ENCODE data around the gene BCR. TPM values are rescaled to one million over a fixed set of nuclear protein-coding genes. Genes with fewer than 3 reads are reported as not detected.

The BCR gene
- total RNA-seq, 1 donor, result 28.6 TPM

DNA sequence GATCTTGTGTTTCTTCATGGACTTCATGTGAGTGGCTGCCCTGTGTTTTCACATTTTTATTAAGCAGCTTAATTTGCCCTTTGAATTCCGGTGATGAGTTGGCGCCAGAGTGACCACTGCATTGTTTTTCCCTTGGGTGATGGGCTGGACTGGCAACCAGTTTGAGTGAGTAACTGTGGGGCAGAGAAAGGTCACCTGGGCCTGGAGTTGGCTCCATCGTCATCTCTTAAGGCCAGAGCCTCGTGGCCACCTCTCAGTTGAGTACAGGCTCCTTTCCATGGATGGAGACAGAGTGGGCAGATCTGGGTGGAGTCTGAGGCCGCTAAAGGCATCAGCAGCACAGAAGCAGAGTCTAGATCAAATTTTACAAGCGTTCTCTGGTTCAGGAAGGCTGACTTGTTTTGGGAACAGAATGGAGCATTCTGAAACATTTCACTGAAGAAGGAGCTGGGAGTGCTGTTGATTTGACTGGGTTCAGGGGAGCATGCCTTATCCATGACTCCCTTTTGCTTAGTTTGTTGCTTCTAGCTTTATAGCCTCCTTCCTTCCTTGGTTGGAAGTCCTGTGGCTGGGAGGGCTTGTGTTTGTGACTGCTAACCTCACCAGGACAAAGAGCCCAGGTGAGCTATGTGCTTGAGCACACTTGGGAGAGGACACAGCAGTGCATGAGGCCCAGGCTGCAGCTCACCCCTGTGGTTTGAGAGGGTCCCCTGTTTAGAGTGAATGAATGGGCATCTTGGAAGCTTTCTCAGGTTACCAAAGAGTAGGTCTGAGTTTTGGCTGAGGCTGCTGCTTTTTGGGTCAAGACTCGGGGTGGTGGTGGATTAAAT lies 7.8 kb downstream of the BCR start:
- Histone ChIP-seq H2AFZ (ENCODE audit: low read length) (peak overlapping the region; percentile 47), H4K20me1 (ENCODE audit: insufficient read depth, low read length) (peaks cover 68% of the 10 kb centered on the region), H3K36me3 (ENCODE audit: insufficient read depth, low read length) (no peaks in the 10 kb centered on the region), H3K4me2 (ENCODE audit: insufficient read depth, low read length) (peak overlapping the region; percentile 58), H3K9me3 (ENCODE audit: low read depth, low read length) (no peaks in the 10 kb centered on the region), H3K79me2 (ENCODE audit: insufficient read depth, low read length) (peaks cover 91% of the 10 kb centered on the region), H3K27me3 (ENCODE audit: insufficient read depth, low read length) (no peaks in the 10 kb centered on the region), H3K4me1 (ENCODE audit: insufficient read depth, low read length) (peaks cover 24% of the 10 kb centered on the region), H3K4me3 (ENCODE audit: insufficient read depth, low read length) (no peak overlapping the region), H3K27ac (ENCODE audit: low read depth, low read length) (peak overlapping the region; percentile 72)
- peak; percentile 87 for DNase-seq (ENCODE audit: insufficient read length, low spot score, missing footprints)
- TF ChIP-seq, protein P1, sequence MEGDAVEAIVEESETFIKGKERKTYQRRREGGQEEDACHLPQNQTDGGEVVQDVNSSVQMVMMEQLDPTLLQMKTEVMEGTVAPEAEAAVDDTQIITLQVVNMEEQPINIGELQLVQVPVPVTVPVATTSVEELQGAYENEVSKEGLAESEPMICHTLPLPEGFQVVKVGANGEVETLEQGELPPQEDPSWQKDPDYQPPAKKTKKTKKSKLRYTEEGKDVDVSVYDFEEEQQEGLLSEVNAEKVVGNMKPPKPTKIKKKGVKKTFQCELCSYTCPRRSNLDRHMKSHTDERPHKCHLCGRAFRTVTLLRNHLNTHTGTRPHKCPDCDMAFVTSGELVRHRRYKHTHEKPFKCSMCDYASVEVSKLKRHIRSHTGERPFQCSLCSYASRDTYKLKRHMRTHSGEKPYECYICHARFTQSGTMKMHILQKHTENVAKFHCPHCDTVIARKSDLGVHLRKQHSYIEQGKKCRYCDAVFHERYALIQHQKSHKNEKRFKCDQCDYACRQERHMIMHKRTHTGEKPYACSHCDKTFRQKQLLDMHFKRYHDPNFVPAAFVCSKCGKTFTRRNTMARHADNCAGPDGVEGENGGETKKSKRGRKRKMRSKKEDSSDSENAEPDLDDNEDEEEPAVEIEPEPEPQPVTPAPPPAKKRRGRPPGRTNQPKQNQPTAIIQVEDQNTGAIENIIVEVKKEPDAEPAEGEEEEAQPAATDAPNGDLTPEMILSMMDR (IDR thresholded peaks at IDR 0.05; ENCODE audit: extremely low read depth, low read depth, low read length), result no peak

DNA sequence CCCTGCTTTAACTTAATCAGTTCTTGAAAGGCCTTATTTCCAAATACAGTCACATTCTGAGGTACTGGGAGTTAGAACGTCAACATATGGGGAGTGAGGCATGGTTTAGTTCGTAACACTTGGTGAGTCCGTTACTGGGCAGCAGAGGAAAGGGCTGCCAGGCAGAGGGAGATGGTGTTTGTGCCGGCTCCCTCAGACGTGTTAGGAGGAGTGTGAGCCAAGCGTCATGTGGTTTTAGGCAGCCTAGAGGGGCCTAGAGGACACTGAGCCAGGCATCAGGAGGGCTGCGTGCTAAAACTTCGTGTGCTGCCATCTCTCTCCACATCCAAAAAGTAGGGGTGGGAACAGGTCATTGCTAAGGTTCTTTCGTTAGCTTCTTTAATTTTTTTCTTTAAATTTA lies 10.2 kb downstream of the BCR start:
- Histone ChIP-seq H3K36me3 (ENCODE audit: insufficient read depth, low read length) (no peaks in the 10 kb centered on the region), H3K4me1 (ENCODE audit: insufficient read depth, low read length) (peaks cover 25% of the 10 kb centered on the region), H4K20me1 (ENCODE audit: insufficient read depth, low read length) (peaks cover 59% of the 10 kb centered on the region), H2AFZ (ENCODE audit: low read length) (no peak overlapping the region), H3K4me3 (ENCODE audit: insufficient read depth, low read length) (no peak overlapping the region), H3K27ac (ENCODE audit: low read depth, low read length) (no peak overlapping the region), H3K79me2 (ENCODE audit: insufficient read depth, low read length) (peaks cover 84% of the 10 kb centered on the region), H3K9me3 (ENCODE audit: low read depth, low read length) (no peaks in the 10 kb centered on the region), H3K27me3 (ENCODE audit: insufficient read depth, low read length) (no peaks in the 10 kb centered on the region), H3K4me2 (ENCODE audit: insufficient read depth, low read length) (no peak overlapping the region)
- TF ChIP-seq, protein P1 (IDR thresholded peaks at IDR 0.05; ENCODE audit: extremely low read depth, low read depth, low read length), result no peak
- DNase-seq (ENCODE audit: insufficient read length, low spot score, missing footprints), result no peak

DNA sequence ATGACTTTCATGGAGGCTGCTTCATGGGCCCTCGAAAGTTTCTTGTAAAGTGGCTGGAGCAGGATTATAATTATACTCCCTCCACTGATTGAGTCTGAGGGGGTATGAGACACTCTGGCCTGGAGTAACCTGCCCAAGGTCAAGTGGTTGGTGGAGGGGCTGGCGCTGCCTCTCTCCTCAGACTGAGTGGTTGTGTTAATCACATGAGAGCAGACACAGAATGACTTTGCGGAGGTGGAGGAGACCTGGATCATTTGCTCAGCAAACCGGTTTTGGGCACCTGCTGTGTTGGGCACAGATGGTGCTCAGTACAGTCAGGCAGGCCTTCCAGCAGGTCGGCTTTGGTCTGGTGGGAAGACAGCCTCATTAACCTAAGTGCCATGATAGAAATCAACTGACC lies 11.8 kb downstream of the BCR start:
- Histone ChIP-seq H3K4me2 (ENCODE audit: insufficient read depth, low read length) (no peak overlapping the region), H3K4me3 (ENCODE audit: insufficient read depth, low read length) (no peak overlapping the region), H3K4me1 (ENCODE audit: insufficient read depth, low read length) (peaks cover 25% of the 10 kb centered on the region), H3K9me3 (ENCODE audit: low read depth, low read length) (no peaks in the 10 kb centered on the region), H3K27me3 (ENCODE audit: insufficient read depth, low read length) (no peaks in the 10 kb centered on the region), H4K20me1 (ENCODE audit: insufficient read depth, low read length) (peaks cover 64% of the 10 kb centered on the region), H2AFZ (ENCODE audit: low read length) (no peak overlapping the region), H3K79me2 (ENCODE audit: insufficient read depth, low read length) (peaks cover 81% of the 10 kb centered on the region), H3K27ac (ENCODE audit: low read depth, low read length) (no peak overlapping the region), H3K36me3 (ENCODE audit: insufficient read depth, low read length) (no peaks in the 10 kb centered on the region)
- DNase-seq (ENCODE audit: insufficient read length, low spot score, missing footprints), result peak; percentile 39
- TF ChIP-seq, protein P1 (IDR thresholded peaks at IDR 0.05; ENCODE audit: extremely low read depth, low read depth, low read length), result no peak

DNA sequence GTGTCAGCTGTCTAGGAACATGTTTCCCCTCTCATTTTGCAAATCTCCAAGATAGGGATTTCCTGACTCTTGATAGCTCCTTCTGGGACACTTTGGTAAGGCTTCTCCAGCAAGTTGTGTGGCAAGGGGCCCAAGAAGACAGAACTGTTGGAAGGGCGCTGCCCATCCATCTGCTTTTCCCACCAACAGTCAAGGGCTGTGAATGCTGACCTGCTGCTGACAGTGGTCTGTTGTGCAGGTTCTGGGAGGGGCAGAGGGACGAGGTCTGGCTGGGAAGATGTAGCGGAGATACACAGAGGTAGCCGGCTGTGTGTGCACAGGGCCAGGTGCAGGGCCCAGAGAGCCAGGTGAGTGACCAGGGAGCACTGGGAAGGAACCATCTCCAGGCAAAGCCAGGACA lies 12.2 kb downstream of the BCR start:
- Histone ChIP-seq H3K4me2 (ENCODE audit: insufficient read depth, low read length) (no peak overlapping the region), H3K4me3 (ENCODE audit: insufficient read depth, low read length) (no peak overlapping the region), H4K20me1 (ENCODE audit: insufficient read depth, low read length) (peaks cover 69% of the 10 kb centered on the region), H3K4me1 (ENCODE audit: insufficient read depth, low read length) (peaks cover 22% of the 10 kb centered on the region), H3K36me3 (ENCODE audit: insufficient read depth, low read length) (no peaks in the 10 kb centered on the region), H2AFZ (ENCODE audit: low read length) (no peak overlapping the region), H3K79me2 (ENCODE audit: insufficient read depth, low read length) (peaks cover 82% of the 10 kb centered on the region), H3K27ac (ENCODE audit: low read depth, low read length) (no peak overlapping the region), H3K27me3 (ENCODE audit: insufficient read depth, low read length) (no peaks in the 10 kb centered on the region), H3K9me3 (ENCODE audit: low read depth, low read length) (no peaks in the 10 kb centered on the region)
- TF ChIP-seq, protein P1 (IDR thresholded peaks at IDR 0.05; ENCODE audit: extremely low read depth, low read depth, low read length), result no peak
- DNase-seq (ENCODE audit: insufficient read length, low spot score, missing footprints), result no peak

All from osteoblast (primary cell).